Nucleus accumbens (tissue), 56 donors: Measurements from ENCODE around the gene TMEM139.

ENCODE experiments used
- DNase-seq, 56 donors: peaks; one replicate each; lab custom pipeline; 2025; lab: John Stamatoyannopoulos, UW

TMEM139 gene

DNA sequence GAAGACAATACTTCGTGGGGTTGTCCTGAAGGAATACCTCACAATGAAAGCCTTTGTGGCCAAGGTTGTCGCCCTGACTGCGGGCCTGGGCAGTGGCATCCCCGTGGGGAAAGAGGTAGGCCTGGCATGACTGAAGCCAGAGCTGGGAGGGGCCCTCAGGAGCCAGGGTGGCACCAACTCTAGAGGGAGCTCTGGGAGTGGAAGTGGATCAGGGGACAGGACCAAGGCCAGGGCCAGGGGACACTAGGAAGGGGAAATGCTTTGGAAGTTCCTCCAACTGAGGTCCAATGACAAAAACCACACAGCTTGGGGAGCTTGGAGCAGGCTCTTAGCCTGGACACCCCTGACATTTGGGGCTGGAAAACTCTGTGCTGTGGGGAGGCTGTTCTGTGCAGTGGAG is 37.0 kb downstream of the TMEM139 start:
- DNase-seq, result peak in 8 of 56 donors; percentile 6 to 27 (median 16)

DNA sequence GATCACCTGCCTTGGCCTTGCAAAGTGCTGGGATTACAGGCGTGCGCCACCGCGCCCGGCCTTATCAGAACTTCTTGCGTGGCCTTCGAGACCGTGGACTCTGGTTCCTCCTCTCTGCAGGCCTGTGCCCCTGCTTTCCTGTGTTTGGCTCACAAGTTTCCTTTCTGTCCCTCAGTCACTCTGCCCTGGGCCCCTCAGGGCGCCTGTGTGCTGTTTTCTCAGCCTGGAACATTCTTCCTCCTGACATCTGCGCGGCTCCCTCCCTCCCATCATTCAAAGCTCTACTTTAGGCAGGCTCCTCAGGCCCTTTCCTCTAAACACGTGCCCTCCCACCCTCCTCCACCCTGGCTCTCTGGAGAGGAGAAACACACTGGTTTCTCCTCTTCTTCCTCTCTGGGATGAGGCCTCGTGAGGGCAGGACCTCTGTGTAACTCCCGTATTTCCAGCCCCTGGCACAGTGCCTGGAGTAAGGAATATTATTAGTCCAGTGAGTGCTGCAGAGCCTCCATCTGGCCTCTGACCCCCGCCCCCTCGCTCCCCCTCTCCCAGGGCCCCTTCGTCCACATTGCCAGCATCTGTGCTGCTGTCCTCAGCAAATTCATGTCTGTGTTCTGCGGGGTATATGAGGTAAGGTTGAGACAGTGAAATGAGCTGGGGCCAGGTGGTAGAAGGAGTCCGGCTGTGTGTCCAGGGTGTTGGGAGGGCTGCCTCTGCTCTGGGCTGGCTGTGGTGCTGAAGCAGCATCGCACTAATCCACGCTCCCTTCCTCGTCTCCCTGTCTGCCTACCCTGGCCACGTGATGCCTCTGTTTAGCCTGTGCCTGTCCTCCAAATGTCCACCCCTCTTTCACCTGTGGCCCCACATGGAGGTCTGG is 38.2 kb downstream of the TMEM139 start:
- no peak for DNase-seq

DNA sequence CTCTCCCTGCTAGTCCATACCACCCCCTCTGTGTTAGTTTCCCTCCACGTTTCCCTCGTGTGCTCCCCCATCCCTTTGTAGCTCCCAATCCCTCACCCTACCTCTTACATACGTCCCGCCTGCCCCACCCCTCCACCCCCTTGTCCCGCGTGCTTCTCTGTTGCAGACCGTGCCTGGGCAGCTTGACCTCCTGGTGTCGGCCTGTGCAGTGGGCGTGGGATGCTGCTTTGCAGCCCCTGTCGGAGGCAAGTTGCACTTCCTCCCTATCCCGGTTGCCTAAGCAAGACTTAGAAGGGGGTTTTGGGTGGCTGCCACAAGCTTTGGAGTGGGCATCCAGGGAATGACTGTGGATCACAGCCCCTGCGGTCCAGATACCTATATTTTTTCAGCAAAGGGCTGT is 38.9 kb downstream of the TMEM139 start:
- no peak for DNase-seq

DNA sequence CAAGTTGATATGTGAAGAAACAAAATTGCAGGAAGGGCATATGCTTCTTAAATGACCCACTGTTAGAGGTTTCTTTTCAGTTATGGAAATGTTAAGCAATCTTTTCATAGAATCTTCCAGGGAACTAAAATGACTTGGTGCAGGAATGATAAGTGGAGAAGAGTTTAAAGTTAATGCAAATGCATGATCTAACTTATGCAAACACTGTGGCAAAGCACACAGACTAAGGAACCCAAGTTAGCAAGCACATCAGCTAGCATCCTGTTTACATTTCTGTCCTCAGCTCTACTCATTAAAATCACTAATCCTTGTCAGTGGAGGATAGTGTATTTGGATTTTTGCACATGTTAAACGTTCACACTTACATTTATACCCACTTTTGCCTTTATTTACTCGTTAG is 40.5 kb downstream of the TMEM139 start:
- no peak for DNase-seq

DNA sequence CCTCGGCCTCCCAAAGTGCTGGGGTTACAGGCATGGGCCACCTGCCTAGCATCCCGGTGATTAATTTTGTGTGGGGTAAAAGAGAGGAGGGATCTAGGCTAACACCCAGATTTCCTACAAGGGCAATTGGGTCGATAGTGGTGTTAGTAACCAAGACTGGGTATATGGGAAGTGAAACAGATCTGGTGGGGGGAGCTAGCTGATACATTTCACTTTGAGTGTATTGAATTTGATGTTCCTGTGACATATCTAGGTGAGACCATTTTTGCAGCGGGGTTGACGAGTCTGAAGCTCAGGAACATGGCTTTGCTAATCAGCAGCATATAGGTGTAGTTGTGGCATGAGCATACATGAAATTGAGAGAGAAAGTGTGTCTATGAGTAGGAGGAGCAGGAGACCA is 43.1 kb downstream of the TMEM139 start:
- DNase-seq, result no peak

DNA sequence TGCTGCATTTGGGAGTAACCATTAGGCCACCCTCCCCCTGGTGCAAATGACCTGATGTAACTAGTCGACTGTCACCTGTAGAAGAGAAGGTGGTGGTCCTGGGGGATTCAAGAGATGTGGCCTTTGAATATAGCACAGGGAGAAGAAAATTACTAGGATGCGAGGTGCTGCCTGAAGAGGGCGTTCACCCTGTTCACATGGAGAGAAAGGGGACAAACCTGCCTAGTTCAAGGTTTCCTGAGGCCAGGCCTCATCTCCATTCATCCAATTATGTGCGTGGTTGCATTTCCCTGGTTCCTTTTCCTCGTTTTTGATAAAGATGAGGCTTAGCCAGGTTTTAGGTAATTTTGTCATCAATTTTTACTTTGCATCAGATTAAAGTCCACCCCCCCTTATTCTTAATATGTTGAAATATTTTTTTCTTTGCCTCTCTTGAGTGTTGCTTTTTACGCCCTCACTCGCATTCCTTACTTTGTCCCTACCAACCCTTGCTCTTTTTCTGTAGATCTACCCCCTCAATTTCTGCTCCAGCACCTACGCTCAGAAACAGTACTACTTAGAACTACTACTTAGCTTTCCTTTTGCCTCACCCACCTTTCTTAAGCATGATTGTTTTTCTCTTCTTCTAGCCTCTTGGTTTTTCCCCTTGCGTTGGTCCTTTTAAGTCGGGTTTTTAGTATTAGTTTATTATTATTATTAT is 44.9 kb downstream of the TMEM139 start:
- peak in 7 of 56 donors; percentile 19 to 59 (median 47) for DNase-seq

DNA sequence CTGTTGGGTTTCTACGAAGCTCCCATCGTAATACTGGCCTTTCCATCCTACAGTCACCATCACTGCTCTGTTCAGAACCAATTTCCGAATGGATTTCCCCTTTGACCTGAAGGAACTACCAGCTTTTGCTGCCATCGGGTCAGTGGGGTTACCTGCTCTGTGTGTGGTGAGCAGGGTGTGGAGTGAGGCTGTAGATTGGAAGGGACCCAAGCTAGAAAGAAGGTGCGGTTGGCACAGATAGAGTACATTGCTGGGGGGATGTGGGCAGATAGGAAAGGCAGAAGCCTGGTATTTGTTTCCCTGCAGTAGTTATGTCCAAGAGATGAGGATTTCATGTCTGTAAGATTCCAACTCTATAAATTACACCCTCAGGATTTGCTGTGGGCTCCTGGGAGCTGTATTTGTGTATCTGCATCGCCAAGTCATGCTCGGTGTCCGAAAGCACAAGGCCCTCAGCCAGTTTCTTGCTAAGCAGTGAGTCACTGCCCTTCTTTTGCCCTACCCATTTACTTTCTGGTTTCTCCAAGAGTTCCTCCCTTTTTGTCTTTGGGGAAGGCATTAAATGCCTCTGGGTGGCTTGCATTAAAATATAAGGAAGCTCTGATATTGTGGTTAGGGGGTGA is 46.5 kb downstream of the TMEM139 start:
- DNase-seq, result no peak

DNA sequence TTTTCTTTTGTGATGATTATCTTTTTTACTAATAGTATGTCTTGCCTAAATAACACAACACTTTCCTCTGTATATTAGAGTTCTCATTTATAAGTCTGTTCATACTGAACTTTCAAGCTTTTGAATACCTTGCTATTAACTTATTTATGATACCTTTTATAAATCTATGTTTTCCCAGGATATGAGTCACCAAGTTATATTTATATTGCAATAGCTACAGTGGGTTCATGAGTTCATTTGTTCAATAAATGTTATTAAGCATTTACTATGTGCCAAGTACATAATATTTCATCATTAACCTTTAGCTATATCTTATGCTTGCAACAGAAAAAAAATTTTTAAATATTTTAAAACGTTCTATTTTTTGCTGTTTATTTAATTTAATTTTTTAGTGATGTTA is 49.5 kb downstream of the TMEM139 start:
- DNase-seq, result no peak

DNA sequence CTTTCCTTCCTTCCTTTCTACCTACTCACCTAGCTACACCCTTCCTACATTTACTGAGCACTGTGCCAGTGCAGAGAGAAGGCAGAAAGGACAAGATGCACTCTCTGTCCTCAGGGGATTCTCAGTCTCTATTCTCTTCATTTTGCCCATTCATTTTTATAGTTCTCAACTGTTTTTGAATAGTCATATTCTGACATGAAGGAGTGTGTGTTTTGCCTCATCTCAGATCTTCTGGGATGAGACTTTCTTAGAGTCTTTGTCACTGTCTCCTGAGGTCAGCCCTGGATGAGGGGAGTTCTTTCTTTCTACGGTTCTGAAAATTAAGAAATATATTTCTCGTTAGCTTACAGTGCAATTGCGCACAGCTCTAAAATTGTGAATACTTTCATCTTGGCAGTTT is 52.5 kb downstream of the TMEM139 start:
- DNase-seq, result no peak
